H9 (cell line): ENCODE data around the gene PCNX2. TPM values are rescaled to one million over a fixed set of nuclear protein-coding genes. Genes with fewer than 3 reads are reported as not detected.

Source experiments
- DNase-seq: peaks from one replicate; pipeline ENCODE4 v3.0.0-alpha.2; 2017
- H2AFZ ChIP-seq: one replicate; pipeline ENCODE4 v1.6.1; 2013; ENCODE audit warnings: mild to moderate bottlenecking, low read length, control low read depth, moderate library complexity
- H2AK5ac ChIP-seq: 2 replicates; pipeline ENCODE4 v1.6.1; 2013; ENCODE audit warnings: low read length, control low read depth, mixed read lengths; ENCODE audit not compliant: insufficient read length
- H2BK120ac ChIP-seq: one replicate; pipeline ENCODE4 v1.6.1; 2013; ENCODE audit warnings: low read depth, mild to moderate bottlenecking, low read length, control low read depth, inconsistent platforms; ENCODE audit not compliant: poor library complexity, severe bottlenecking
- H2BK12ac ChIP-seq: 2 replicates; pipeline ENCODE4 v1.6.1; 2013; ENCODE audit warnings: low read length, control low read depth, mixed read lengths, low read depth; ENCODE audit not compliant: insufficient read length
- H2BK15ac ChIP-seq: 2 replicates; pipeline ENCODE4 v1.6.1; 2013; ENCODE audit warnings: low read depth, low read length, control low read depth
- H2BK20ac ChIP-seq: one replicate; pipeline ENCODE4 v1.6.1; 2013; ENCODE audit warnings: low read depth, mild to moderate bottlenecking, low read length, control low read depth, inconsistent platforms; ENCODE audit not compliant: poor library complexity, severe bottlenecking
- H2BK5ac ChIP-seq: 2 replicates; pipeline ENCODE4 v1.6.1; 2013; ENCODE audit warnings: low read length, control low read depth, mixed read lengths; ENCODE audit not compliant: insufficient read length
- H3K14ac ChIP-seq: 2 replicates; pipeline ENCODE4 v1.6.1; 2013; ENCODE audit warnings: low read length, control low read depth; ENCODE audit not compliant: insufficient read depth
- H3K18ac ChIP-seq: 2 replicates; pipeline ENCODE4 v1.6.1; 2013; ENCODE audit warnings: low read depth, mild to moderate bottlenecking, mixed read lengths, low read length, control low read depth; ENCODE audit not compliant: insufficient read length
- H3K23ac ChIP-seq: 2 replicates; pipeline ENCODE4 v1.6.1; 2013; ENCODE audit warnings: low read length, control low read depth, mixed read lengths, low read depth; ENCODE audit not compliant: insufficient read length
- H3K23me2 ChIP-seq: 2 replicates; pipeline ENCODE4 v1.6.1; 2013; ENCODE audit warnings: low read depth, mild to moderate bottlenecking, mixed read lengths, low read length, control low read depth; ENCODE audit not compliant: insufficient read length, poor library complexity, severe bottlenecking
- H3K27ac ChIP-seq: 2 replicates; pipeline ENCODE4 v1.5.1; 2013; ENCODE audit warnings: low read length, control low read depth, mixed read lengths, low read depth; ENCODE audit not compliant: insufficient read length
- H3K27me3 ChIP-seq: 2 replicates; pipeline ENCODE4 v1.6.1; 2013; ENCODE audit warnings: low read length, control low read depth, inconsistent platforms; ENCODE audit not compliant: insufficient read depth
- H3K4ac ChIP-seq: 2 replicates; pipeline ENCODE4 v1.6.1; 2013; ENCODE audit warnings: low read depth, mild to moderate bottlenecking, control low read depth, inconsistent platforms, low read length, moderate library complexity
- H3K4me1 ChIP-seq: 2 replicates; pipeline ENCODE4 v1.6.1; 2013; ENCODE audit warnings: low read length, control low read depth, inconsistent platforms; ENCODE audit not compliant: insufficient read depth
- H3K4me2 ChIP-seq: 2 replicates; pipeline ENCODE4 v1.6.1; 2013; ENCODE audit warnings: low read length, control low read depth, mixed read lengths; ENCODE audit not compliant: insufficient read length, insufficient read depth
- H3K56ac ChIP-seq: 2 replicates; pipeline ENCODE4 v1.6.1; 2013; ENCODE audit warnings: low read depth, mild to moderate bottlenecking, mixed read lengths, low read length, control low read depth; ENCODE audit not compliant: insufficient read length
- H3K79me1 ChIP-seq: 2 replicates; pipeline ENCODE4 v1.6.1; 2013; ENCODE audit warnings: low read depth, mild to moderate bottlenecking, moderate library complexity, low read length, control low read depth, inconsistent platforms; ENCODE audit not compliant: insufficient read depth, poor library complexity, severe bottlenecking
- H3K79me2 ChIP-seq: 2 replicates; pipeline ENCODE4 v1.6.1; 2013; ENCODE audit warnings: low read length, control low read depth, inconsistent platforms; ENCODE audit not compliant: insufficient read depth
- H3K9ac ChIP-seq: 2 replicates; pipeline ENCODE4 v1.6.1; 2013; ENCODE audit warnings: low read length, control low read depth, mixed read lengths; ENCODE audit not compliant: insufficient read length; ENCODE audit errors: extremely low read depth
- H3K9me3 ChIP-seq: one replicate; pipeline ENCODE4 v1.6.1; 2013; ENCODE audit warnings: low read depth, low read length, inconsistent platforms; ENCODE audit not compliant: control insufficient read depth
- H3T11ph ChIP-seq: one replicate; pipeline ENCODE4 v1.6.1; 2013; ENCODE audit warnings: mild to moderate bottlenecking, low read length, control low read depth, inconsistent platforms
- H4K20me1 ChIP-seq: one replicate; pipeline ENCODE4 v1.6.1; 2013; ENCODE audit not compliant: control insufficient read depth, insufficient read length, insufficient read depth
- H4K5ac ChIP-seq: 2 replicates; pipeline ENCODE4 v1.6.1; 2013; ENCODE audit warnings: low read depth, mild to moderate bottlenecking, mixed read lengths, low read length, control low read depth; ENCODE audit not compliant: insufficient read length
- H4K8ac ChIP-seq: replicated peaks from 2 replicates; pipeline ENCODE4 v1.6.1; 2013; ENCODE audit warnings: low read length, control low read depth, mixed read lengths, low read depth; ENCODE audit not compliant: insufficient read length
- H4K91ac ChIP-seq: 2 replicates; pipeline ENCODE4 v1.6.1; 2013; ENCODE audit warnings: low read depth, mild to moderate bottlenecking, moderate library complexity, mixed read lengths, low read length, control low read depth; ENCODE audit not compliant: insufficient read length
- H3K27ac Mint-ChIP-seq, 3 experiments: 2 replicates in 2 of 3; 3 replicates in 1 of 3; pipeline ENCODE4 v1.8.0; 2020 to 2021; ENCODE audit warnings: mixed read lengths in 3 of 3, mild to moderate bottlenecking in 1 of 3, moderate library complexity in 1 of 3
- H3K27me3 Mint-ChIP-seq: 2 replicates; pipeline ENCODE4 v1.8.0; 2021; ENCODE audit warnings: low read depth, mild to moderate bottlenecking, moderate library complexity, mixed read lengths
- H3K36me3 Mint-ChIP-seq, 3 experiments: 2 replicates in 2 of 3; 3 replicates in 1 of 3; pipeline ENCODE4 v1.8.0; 2020 to 2021; ENCODE audit warnings: low read depth in 3 of 3, mixed read lengths in 3 of 3; ENCODE audit not compliant: insufficient read depth in 1 of 3
- H3K4me1 Mint-ChIP-seq, 2 experiments: 2 replicates each; pipeline ENCODE4 v1.8.0; 2020; ENCODE audit warnings: mixed read lengths in 2 of 2
- H3K4me3 Mint-ChIP-seq, 2 experiments: 2 replicates in 1 of 2; 3 replicates in 1 of 2; pipeline ENCODE4 v1.8.0; 2020 to 2021; ENCODE audit warnings: mild to moderate bottlenecking in 2 of 2, mixed read lengths in 2 of 2, moderate library complexity in 1 of 2
- H3K9me3 Mint-ChIP-seq, 2 experiments: 2 replicates in 1 of 2; 3 replicates in 1 of 2; pipeline ENCODE4 v1.8.0; 2020; ENCODE audit warnings: mild to moderate bottlenecking in 2 of 2, mixed read lengths in 2 of 2, moderate library complexity in 1 of 2
- WGBS: extraction: QIAGEN DNeasy Blood & Tissue Kit; methylation state at CpG from one replicate; pipeline ENCODE4 v1.1.7; 2013; ENCODE audit warnings: missing lambda C conversion rate, low lambda C conversion rate, mixed read lengths; ENCODE audit not compliant: insufficient read length; ENCODE audit errors: extremely low coverage; 5-methylcytosine and 5-hydroxymethylcytosine counted together
- total RNA-seq: library from RNA; stranded (reverse); gene quantifications from 2 replicates; pipeline ENCODE4 v1.2.1, GENCODE V29; 2021
- TF ChIP-seq, protein P1 (sequence below): fragments of 200-600 bp; sonication (generic); conservative IDR thresholded peaks from 3 replicates; pipeline ENCODE4 v1.8.0; 2021; ENCODE audit warnings: antibody characterized with exemption, mild to moderate bottlenecking

PCNX2 gene
- total RNA-seq, 1 experiment from 2014 or later: 45.1 TPM

DNA sequence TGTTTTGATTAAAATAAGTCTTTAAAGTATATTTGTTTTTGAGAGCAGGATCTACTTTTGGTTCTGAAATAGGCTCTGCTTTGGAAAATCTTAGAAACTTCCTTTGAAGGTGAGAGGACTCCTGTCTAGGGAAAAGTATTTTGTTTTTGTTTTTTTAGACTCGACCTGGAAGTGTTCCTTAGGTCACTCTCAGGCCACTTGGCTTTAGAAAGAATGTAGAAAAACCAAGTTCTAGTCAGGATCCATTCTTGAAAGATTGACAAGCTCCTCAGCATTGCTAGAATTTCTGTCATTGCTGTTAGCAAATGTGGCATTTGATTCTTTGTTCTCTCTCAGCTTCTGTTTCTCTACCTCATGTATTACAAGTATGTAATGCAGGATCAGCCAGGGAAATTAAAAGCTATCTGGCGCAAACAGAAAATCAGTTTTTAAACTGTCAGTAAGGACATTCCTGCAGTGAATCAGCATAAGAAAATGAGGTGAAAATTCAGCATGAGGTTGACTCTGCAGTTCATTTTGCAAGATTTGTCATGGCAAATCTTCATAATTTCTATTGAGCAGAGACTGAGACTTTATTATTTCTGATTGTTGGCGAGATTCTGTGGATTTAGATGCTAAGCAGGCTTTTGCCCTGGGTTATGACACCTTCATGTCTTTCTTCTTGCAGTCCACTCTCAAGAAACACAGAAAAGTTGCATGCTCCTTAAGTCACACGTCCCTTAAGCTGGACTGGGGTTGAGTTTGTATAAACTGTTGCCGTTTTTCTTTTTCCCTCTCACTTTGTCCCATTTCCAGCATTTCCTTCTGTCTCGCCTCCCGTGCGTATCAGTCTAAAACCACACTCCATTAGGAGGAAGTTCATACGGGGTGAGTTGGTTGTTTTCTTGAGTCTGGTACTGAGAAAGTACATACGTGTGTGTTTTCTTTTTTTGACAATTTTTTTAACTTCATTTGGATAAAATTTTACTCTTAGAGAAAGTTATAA, 332.5 kb downstream of the PCNX2 start:
- Histone ChIP-seq H3K4me1 (no peaks in the 10 kb centered on the region), H3K4ac (no peak overlapping the region), H4K20me1 (no peaks in the 10 kb centered on the region), H4K8ac (no peak overlapping the region), H2AFZ (no peak overlapping the region), H3K23ac (no peak overlapping the region), H3K79me1 (peaks cover 12% of the 10 kb centered on the region), H3K9ac (no peak overlapping the region), H2AK5ac (no peak overlapping the region), H4K91ac (no peak overlapping the region), H3K18ac (no peak overlapping the region), H2BK5ac (no peak overlapping the region), H3T11ph (no peak overlapping the region), H3K9me3 (no peaks in the 10 kb centered on the region), H2BK12ac (no peak overlapping the region), H3K27ac (no peak overlapping the region), H3K56ac (no peak overlapping the region), H2BK120ac (no peak overlapping the region), H3K14ac (no peak overlapping the region), H4K5ac (no peak overlapping the region), H2BK15ac (no peak overlapping the region), H3K79me2 (no peaks in the 10 kb centered on the region; the same call in 1 of the 2 replicates), H3K23me2 (no peaks in the 10 kb centered on the region), H2BK20ac (no peak overlapping the region), H3K4me2 (no peak overlapping the region), H3K27me3 (no peaks in the 10 kb centered on the region)
- Mint-ChIP-seq H3K4me3 (no peak overlapping the region), H3K36me3 (peaks cover 14 to 56% (median 41%) of the 10 kb centered on the region in 3 experiments), H3K9me3 (peaks cover 6% of the 10 kb centered on the region in 2 experiments; a peak in 4 of 5 replicates), H3K4me1 (no peaks in the 10 kb centered on the region; a peak in 1 of 4 replicates), H3K27ac (no peak overlapping the region), H3K27me3 (no peaks in the 10 kb centered on the region)
- WGBS: no CpG with 5 or more reads among the region's 10 CpGs
- DNase-seq: no peak
- TF ChIP-seq, protein P1, sequence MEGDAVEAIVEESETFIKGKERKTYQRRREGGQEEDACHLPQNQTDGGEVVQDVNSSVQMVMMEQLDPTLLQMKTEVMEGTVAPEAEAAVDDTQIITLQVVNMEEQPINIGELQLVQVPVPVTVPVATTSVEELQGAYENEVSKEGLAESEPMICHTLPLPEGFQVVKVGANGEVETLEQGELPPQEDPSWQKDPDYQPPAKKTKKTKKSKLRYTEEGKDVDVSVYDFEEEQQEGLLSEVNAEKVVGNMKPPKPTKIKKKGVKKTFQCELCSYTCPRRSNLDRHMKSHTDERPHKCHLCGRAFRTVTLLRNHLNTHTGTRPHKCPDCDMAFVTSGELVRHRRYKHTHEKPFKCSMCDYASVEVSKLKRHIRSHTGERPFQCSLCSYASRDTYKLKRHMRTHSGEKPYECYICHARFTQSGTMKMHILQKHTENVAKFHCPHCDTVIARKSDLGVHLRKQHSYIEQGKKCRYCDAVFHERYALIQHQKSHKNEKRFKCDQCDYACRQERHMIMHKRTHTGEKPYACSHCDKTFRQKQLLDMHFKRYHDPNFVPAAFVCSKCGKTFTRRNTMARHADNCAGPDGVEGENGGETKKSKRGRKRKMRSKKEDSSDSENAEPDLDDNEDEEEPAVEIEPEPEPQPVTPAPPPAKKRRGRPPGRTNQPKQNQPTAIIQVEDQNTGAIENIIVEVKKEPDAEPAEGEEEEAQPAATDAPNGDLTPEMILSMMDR: no peak
